Glutamatergic neuron (in vitro differentiated cells): ENCODE measurements around the gene LETM1. TPM values are rescaled to one million over a fixed set of nuclear protein-coding genes. Genes with fewer than 3 reads are reported as not detected.

Experiments used
- DNase-seq: peaks from one replicate; pipeline ENCODE4 v3.0.0; 2022
- H3K27ac Mint-ChIP-seq: one replicate; pipeline ENCODE4 v1.8.0; 2020; ENCODE audit warnings: mild to moderate bottlenecking, mixed read lengths, inconsistent platforms; ENCODE audit not compliant: unreplicated experiment
- H3K27me3 Mint-ChIP-seq: one replicate; pipeline ENCODE4 v1.8.0; 2020; ENCODE audit warnings: mild to moderate bottlenecking, moderate library complexity, mixed read lengths, inconsistent platforms; ENCODE audit not compliant: unreplicated experiment
- H3K36me3 Mint-ChIP-seq: one replicate; pipeline ENCODE4 v1.8.0; 2020; ENCODE audit warnings: mild to moderate bottlenecking, mixed read lengths, inconsistent platforms; ENCODE audit not compliant: unreplicated experiment
- H3K4me1 Mint-ChIP-seq: one replicate; pipeline ENCODE4 v1.8.0; 2020; ENCODE audit warnings: mild to moderate bottlenecking, low read depth, mixed read lengths, inconsistent platforms; ENCODE audit not compliant: unreplicated experiment
- H3K4me3 Mint-ChIP-seq: one replicate; pipeline ENCODE4 v1.8.0; 2020; ENCODE audit warnings: mild to moderate bottlenecking, mixed read lengths, inconsistent platforms; ENCODE audit not compliant: unreplicated experiment
- H3K9me3 Mint-ChIP-seq: one replicate; pipeline ENCODE4 v1.8.0; 2020; ENCODE audit warnings: mild to moderate bottlenecking, moderate library complexity, mixed read lengths, inconsistent platforms; ENCODE audit not compliant: unreplicated experiment
- total RNA-seq: library from RNA; stranded (reverse); fragmentation: NEBNext Ultra II Directional; extraction: Animal tissue kit (Norgen Biotek cat#: 25700); gene quantifications from one replicate; pipeline ENCODE4 v1.2.1, GENCODE V29; 2021; ENCODE audit not compliant: unreplicated experiment
- TF ChIP-seq, protein P1 (sequence below): fragments of 200-600 bp; sonication (generic); IDR thresholded peaks from one replicate; pipeline ENCODE4 v1.5.0; 2021; ENCODE audit not compliant: partially characterized antibody, unreplicated experiment

Gene LETM1
- total RNA-seq, 1 donor from 2014 or later = 48.5 TPM

DNA sequence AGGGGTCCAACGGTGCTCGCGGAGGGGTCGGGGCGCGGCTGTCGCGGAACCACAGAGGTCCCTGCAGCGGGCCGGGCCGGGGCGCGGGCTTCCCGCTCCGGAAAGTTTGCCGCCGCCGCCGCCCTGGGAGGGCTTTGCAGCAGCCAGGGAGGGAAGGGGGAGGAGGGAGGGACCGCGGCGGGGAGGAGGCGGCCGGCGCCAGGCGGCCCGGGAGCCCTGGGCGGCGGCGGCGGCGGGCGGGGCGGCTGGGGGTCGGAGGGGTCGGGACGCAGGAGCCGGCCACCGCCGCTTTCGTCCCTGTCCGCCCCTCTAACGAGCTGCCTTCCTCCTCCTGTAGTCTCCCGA is 62.5 kb downstream of the LETM1 start:
- no peak for DNase-seq
- TF ChIP-seq, protein P1, sequence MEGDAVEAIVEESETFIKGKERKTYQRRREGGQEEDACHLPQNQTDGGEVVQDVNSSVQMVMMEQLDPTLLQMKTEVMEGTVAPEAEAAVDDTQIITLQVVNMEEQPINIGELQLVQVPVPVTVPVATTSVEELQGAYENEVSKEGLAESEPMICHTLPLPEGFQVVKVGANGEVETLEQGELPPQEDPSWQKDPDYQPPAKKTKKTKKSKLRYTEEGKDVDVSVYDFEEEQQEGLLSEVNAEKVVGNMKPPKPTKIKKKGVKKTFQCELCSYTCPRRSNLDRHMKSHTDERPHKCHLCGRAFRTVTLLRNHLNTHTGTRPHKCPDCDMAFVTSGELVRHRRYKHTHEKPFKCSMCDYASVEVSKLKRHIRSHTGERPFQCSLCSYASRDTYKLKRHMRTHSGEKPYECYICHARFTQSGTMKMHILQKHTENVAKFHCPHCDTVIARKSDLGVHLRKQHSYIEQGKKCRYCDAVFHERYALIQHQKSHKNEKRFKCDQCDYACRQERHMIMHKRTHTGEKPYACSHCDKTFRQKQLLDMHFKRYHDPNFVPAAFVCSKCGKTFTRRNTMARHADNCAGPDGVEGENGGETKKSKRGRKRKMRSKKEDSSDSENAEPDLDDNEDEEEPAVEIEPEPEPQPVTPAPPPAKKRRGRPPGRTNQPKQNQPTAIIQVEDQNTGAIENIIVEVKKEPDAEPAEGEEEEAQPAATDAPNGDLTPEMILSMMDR = no peak
- Mint-ChIP-seq H3K36me3 (no peaks in the 10 kb centered on the region), H3K9me3 (peaks cover 2% of the 10 kb centered on the region), H3K27ac (no peak overlapping the region), H3K4me1 (no peaks in the 10 kb centered on the region), H3K4me3 (no peak overlapping the region), H3K27me3 (peaks cover 14% of the 10 kb centered on the region)

DNA sequence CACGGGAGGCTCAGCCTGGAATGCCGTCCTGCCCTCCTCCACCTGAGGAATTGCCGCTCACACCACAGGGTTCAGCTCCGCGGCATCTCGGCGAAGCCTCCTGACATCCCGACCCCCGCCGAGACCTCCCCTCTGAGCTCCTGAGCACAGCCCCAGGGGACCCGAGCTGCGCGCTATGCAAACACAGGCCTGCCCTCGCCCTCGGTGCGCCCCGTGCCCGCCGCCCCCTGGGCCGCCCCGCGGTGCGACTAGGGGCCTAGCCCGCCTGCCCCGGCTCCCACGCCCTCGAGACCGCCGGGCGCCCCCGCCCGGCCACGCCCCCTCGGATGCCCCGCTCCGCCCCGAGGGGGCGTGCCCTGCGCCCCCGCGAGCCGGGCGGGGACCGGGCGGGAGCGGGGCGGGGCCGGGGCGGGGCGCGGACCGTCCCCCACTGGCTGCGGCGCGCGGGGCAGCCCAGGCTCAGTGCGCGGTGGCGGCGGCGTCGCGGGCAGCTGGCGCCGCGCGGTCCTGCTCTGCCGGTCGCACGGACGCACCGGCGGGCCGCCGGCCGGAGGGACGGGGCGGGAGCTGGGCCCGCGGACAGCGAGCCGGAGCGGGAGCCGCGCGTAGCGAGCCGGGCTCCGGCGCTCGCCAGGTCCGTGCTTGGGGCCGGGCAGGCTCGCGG is 63.0 kb downstream of the LETM1 start, which contains the start of gene FGFR3:
Gene FGFR3 (plus strand): TSS at position 462 of the 664 bp plus-strand sequence. CDS start 642 bp downstream, outside the sequence.
- no peak for DNase-seq
- Mint-ChIP-seq H3K9me3 (peaks cover 2% of the 10 kb centered on the region), H3K4me1 (no peaks in the 10 kb centered on the region), H3K4me3 (no peak within 1 kb of the TSS), H3K36me3 (no peaks in the 10 kb centered on the region), H3K27ac (no peak within 1 kb of the TSS), H3K27me3 (peaks cover 14% of the 10 kb centered on the region)
- TF ChIP-seq, protein P1 = no peak

GRCh38 chr4:1792158-1792831 is 63.7 kb downstream of the LETM1 start:
- H3K9me3 Mint-ChIP-seq = peaks cover 2% of the 10 kb centered on the region
- H3K4me1 Mint-ChIP-seq = no peaks in the 10 kb centered on the region
- no peak overlapping the region for H3K4me3 Mint-ChIP-seq
- peaks cover 14% of the 10 kb centered on the region for H3K27me3 Mint-ChIP-seq
- no peak for DNase-seq
- H3K36me3 Mint-ChIP-seq = no peaks in the 10 kb centered on the region
- H3K27ac Mint-ChIP-seq = no peak overlapping the region
- TF ChIP-seq, protein P1 = no peak

DNA sequence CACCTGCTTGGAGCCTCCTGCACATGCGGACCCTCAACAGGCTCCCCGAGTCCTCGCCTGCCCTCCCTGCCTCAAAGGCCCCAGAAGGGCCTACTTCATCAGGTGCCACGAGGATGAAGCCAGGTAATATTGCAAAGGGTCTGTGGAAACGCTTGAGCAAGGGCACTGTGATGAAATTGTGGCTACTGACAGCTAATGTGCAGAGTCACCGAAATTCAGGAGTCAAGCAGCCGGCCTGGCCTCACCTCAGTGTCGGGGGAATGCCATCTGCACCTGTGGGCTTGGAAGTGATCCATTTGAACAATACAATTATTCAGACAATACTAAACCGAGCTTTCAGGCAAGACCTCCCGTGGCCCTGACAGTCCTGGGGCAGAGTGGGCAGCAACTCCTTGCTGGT is 66.0 kb downstream of the LETM1 start:
- H3K4me1 Mint-ChIP-seq = no peaks in the 10 kb centered on the region
- no peaks in the 10 kb centered on the region for H3K36me3 Mint-ChIP-seq
- H3K9me3 Mint-ChIP-seq = peaks cover 2% of the 10 kb centered on the region
- TF ChIP-seq, protein P1 = no peak
- H3K4me3 Mint-ChIP-seq = no peak overlapping the region
- H3K27me3 Mint-ChIP-seq = peaks cover 6% of the 10 kb centered on the region
- H3K27ac Mint-ChIP-seq = no peak overlapping the region
- no peak for DNase-seq

DNA sequence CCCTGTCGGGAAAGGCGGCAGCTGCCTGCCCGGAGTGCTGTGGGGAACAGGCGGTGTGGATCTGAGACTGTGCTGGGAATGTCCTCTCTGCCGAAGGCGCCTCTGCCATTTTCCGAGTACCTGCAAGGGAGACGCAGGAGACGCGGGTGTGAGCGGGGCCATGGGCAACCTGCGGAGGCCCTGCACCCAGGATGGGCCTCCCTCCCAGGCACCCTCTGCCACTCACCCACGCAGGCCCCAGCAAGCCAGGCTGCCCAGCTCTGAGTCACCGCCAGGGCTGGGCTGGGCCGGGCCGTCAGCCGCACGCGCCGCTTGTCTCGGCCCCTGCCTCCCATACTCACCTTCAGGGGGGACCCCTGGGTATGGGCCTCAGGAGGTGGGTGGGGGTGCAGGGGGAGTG is 66.4 kb downstream of the LETM1 start:
- peaks cover 2% of the 10 kb centered on the region for H3K9me3 Mint-ChIP-seq
- DNase-seq = no peak
- no peaks in the 10 kb centered on the region for H3K4me1 Mint-ChIP-seq
- no peak overlapping the region for H3K27ac Mint-ChIP-seq
- no peaks in the 10 kb centered on the region for H3K36me3 Mint-ChIP-seq
- no peak overlapping the region for H3K4me3 Mint-ChIP-seq
- TF ChIP-seq, protein P1 = no peak
- peaks cover 6% of the 10 kb centered on the region for H3K27me3 Mint-ChIP-seq
